GM19372 (cell line): ENCODE data around the gene MOCS3.
"Not testable (repeated sequence)": the region's sequence is repeated elsewhere in the genome, so short reads cannot be mapped to it uniquely, and the experiment has no call there.

Source experiments
- ATAC-seq: cut with Tn5 transposase; IDR thresholded peaks from one replicate; pipeline ENCODE4 v1.9.1; 2021; ENCODE audit warnings: mild to moderate bottlenecking, low read depth, moderate library complexity; ENCODE audit not compliant: unreplicated experiment

Gene MOCS3

DNA sequence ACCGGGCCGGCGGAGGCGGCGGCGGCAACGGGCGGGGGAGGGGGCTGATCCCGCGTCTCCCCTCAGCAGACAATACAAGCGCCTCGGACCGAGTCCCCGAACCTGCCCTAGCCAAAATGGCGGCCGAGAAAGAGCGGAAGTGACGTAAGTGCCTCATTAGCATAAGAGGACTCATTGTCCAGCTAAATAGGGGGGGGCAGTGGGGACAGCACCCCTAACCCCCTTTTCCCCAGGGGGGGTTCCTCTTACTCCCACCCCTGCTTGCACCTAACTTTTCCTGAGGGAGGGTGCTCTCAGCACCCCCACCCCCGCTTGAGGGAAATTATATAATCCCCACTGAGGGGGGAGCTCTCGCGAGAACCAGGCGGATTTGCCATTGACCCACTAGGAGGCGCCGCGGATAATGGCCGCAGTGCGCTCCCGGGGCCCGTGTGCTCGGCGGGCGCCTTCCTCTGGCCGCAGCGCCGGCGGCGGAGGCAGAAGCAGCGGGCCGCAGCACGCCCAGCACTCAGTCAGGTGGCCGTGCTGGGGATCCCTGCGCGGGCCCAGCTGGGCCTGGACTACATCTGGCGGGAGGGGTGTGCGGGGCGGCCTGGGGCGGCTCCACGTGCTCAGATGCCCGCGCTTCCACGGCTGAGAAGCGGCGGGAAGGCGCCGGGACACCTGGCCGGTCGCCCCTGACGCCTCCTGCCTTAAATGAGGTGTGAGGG lies 27.2 kb upstream of the MOCS3 start, which contains the start of gene ADNP:
Gene ADNP (minus strand): TSS at position 132 of the 710 bp plus-strand sequence. CDS start 27,441 bp downstream, outside the sequence.
- peak; percentile 65 for ATAC-seq

DNA sequence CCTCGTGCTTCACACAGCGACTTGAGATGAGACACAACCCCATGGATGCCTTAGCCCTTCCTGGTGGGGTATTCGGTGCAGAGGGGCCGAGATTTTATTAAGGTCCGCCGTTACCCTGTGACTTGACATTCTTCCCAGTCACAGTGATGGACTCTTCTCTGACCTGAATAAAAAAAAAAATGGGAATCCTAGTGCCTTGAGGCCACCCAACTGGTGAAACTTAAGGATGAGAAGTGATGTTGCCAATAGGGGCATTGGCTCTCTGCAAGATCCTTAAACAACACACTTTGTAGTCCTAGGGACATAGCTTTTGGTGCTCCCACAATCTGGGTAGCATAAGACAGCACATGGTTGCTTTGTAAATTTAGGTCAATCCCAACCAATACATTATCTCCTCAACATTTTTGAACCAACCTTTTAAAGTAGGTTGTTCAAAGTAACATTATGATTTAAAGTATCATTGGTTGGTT lies 26.6 kb upstream of the MOCS3 start:
- no peak for ATAC-seq

DNA sequence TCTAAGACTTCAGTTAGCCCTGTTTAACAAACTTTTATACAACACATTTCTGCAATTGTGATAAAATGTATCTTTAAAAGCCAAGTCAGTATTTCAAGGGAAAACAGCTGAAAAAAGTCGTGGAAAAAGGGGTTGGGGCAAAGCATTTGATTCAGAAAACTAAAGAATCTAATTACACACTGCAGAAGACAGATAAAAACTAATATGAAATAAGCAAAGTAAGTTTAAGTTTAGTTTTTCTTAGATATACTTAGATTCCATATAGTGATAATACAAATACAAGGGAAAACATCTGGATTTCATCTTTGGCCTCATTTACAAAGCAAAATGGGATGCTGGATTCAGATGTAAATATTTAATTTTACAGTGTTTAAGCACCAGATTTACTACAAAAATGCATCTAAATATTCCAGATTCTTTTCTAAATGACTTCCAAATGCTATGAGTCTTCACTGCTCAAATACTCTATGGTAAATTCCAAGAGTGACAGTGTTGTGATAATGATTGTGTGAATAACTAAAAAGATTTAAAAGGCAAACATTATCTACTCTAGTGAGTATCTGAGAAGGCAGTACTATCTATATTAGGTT lies 25.8 kb upstream of the MOCS3 start:
- no peak for ATAC-seq

DNA sequence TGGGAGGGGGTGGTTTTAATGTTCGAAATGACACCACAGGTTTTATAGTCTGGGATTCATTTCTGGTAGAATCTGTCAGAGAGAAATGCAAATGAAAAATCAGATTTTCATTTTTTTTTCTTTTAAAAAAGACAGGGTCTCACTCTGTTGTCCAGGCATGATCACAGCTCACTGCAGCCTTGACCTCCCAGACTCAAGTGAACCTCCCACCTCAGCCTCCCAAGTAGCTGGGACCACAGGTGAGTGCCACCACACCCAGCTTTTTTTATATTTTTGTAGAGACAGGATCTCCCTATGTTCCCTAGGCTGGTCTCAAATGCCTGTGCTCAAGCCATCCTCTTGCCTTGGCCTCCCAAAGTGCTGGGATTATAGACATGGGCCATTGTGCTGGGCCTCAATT lies 25.0 kb upstream of the MOCS3 start:
- no peak for ATAC-seq

DNA sequence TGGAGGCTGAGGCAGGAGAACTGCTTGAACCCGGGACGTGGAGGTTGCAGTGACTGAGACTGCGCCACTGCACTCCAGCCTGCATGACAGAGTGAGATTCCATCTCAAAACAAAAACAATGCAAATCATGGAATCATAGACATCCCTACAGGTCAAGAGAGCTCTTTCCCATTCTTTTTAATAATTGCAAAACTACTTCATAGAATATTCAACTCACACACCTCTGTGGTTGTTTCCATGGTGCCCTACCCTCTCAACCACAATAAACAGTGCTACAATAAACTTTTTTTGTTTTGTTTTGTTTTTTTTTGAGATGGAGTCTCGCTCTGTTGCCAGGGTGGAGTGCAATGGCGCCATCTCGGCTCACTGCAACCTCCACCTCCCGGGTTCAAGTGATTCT lies 15.5 kb upstream of the MOCS3 start:
- no peak for ATAC-seq

DNA sequence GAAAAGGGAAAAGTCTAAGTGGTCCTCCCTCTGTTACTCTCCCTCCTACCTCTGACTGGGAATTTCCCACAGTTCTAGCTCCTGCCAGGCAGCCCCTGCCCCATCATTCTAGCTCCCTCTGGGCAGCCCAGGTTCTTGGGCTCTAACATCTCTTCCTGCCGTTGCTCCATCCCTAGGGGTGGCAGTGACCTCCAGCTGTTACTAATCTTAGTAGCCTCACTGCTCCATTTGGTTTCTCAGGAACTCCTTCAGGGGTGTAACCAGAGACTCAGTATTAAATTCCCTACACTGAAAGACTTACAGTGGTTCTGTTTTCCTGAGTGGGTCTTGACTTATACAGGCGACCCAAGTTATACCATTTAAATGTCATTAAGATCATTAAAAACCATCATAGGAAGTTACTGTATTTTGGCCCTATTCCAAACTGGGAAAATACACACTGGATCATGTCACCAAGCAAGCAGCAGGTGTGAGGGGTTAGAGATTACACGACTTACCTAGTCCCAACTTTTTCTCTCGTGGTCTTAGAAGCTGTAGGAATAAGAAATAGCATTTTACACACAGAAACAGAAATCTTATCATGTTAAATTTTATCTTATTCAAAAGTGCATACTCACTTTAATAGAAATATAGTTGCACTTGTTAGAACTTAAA lies 10.4 kb upstream of the MOCS3 start:
- no peak for ATAC-seq

DNA sequence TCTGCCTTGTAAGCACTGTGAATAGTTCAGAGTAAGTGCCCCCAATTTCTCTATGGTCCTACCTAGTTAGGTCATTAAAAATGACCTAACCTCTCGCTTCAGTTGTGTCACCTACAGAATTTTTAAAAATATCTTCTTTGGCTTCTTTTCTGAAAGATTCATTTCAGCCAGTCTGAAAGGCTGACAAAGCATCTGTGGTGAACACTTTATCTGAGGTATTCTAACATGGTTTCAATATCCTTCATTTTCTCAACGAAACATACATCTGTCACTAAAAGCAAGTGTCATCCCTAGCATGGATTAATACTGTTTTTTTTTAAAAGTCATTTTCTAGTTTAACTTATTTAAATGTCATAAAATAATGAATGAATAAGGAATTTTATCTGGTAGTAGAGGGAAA lies 5.4 kb upstream of the MOCS3 start:
- ATAC-seq = no peak

DNA sequence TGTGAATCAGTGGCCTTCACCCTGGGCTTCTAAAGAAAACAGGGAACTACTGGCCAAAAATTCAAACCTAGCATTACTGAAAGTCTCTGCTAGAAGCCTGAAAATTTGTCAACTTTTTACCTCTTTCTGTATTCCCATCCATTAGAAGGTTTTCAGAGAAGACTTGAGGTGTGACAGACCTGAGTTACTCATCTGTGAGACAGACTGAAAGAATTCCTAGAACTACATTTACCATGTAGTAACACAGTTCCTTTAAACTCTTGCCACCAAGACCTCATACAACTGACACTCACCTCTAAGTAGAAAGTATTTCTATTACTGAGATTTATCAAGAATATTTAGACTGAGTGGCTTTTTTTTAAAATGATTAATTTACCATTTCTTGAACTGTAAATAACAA lies 4.8 kb upstream of the MOCS3 start:
- ATAC-seq = no peak

DNA sequence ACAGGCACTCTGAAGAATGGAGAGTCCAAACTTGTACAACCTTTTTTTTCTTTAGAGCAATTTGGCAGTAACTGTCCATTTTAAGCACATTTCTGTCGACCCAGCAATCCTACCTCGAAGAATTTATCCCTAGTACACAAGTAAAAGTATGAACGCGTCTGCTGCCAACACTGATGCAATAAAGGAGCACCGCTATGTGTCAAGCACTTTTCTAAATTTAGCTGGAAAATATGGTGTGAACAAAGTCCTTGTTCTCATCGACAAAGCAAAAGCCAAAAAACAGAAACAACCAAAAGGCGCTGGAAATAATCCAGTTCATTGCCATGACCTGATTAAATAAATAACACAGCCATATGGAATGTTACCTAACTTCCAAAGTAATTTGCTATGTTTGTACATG lies 1.3 kb upstream of the MOCS3 start:
- ATAC-seq = no peak

DNA sequence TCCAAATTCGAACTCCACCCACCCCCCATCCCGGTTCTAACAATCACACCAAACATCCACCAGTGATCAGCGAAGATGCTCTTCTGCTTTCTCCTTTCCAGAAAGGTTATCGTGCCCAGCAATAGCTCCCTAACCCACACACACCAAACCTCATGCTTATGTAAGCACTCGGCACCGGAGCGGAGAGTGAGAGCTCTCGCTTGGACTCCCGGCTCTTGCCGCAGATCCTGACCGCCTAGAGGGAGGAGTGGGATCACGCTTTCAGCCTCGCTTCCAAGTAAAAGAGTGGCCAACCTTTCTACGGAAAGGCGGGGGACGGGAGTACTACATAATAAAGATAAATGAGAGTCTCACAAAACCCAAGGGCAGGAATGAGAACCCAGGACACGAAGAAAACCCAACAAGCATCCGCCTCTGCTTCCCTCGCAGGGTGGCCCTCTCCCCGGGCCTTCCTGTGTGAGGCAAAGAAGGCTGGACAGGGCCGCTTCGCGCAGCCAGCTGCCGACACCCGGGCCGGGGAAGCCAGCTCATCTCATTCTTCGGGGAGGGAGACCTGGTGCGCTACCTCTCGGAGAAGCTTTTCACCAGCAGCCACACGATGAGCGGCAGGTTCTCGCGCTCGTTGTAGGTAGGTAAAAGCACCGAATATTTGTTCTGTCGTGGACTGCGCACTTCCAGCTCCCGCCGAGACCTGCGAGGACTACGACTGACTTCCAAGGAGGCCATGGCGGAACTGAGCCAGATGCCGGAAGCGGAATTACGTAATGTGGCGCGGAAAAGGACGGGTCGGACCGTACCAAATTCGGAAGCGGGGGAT lies 612 bp upstream of the MOCS3 start, which contains the start of gene DPM1:
Gene DPM1 (minus strand): TSS at position 735 of the 817 bp plus-strand sequence. CDS start 9 bp downstream, at position 726.
- ATAC-seq = peak; percentile 78

DNA sequence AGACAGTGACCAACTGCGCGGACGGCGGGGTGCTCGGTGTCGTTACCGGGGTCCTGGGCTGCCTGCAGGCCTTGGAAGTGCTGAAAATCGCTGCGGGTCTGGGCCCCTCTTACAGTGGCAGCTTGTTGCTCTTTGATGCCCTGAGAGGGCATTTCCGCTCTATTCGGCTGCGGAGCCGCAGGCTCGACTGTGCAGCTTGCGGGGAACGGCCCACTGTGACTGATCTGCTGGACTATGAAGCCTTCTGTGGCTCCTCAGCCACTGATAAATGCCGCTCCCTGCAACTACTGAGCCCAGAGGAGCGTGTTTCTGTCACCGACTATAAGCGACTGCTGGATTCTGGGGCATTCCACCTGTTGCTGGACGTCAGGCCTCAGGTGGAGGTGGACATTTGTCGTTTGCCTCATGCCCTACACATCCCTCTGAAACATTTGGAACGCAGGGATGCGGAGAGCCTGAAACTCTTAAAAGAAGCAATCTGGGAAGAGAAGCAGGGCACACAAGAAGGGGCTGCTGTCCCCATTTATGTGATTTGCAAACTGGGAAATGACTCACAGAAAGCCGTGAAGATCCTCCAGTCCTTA lies 1.0 kb downstream of the MOCS3 start:
- ATAC-seq = no peak

DNA sequence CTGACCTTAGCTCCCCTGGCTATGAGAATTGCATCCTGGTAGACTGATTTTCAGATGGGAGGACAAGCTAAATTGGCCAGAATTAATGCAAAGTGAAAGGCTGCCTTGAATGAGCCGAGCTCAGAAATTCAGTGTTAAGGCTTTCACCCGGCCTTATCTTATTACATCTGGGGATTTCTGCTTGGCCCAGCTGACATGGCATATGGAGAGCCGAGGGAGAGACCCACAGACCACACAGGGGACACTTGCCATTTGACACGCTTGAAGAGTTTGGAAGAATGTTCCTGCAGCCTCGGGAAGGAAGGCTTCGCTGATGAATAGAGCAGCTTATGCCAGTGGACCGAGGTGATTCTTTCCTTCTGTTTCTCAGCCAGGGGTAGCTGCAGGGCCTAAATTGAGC lies 9.0 kb downstream of the MOCS3 start:
- no peak for ATAC-seq

DNA sequence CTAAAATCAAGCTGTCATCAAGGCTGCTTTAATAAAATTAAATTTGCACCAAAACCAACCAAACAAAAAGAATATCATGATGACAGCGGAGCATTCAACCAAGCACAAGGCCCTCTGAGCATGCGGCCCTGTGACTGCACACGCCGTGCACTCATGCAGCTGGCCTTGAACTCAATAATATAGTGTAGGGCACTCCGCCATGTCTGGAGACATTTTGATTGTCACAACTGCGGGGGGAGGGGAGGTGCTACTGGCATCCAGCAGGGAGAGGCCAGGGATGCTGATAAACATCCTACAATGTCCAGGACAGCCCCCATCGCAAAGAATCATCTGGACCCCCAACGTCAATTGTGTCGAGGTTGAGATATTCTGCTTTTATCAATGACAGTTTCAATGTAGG lies 9.7 kb downstream of the MOCS3 start:
- no peak for ATAC-seq

DNA sequence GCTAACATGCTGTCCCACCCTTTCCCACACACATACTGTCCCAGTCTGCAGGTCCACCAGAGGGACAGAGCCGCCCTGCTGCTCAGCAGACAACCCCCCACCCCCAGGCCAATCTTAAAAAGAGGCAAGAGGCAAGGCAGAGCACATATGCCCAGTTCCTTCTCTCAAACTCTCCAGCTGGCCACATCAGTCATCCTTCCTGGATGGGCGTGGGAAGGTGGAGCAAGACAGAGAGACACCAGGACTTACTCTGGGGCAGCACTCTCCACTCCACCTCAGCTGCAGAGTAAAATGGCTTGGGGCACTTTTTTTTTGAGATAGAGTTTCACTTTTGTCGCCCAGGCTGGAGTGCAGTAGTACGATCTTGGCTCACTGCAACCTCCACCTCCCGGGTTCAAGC lies 10.8 kb downstream of the MOCS3 start:
- no peak for ATAC-seq

DNA sequence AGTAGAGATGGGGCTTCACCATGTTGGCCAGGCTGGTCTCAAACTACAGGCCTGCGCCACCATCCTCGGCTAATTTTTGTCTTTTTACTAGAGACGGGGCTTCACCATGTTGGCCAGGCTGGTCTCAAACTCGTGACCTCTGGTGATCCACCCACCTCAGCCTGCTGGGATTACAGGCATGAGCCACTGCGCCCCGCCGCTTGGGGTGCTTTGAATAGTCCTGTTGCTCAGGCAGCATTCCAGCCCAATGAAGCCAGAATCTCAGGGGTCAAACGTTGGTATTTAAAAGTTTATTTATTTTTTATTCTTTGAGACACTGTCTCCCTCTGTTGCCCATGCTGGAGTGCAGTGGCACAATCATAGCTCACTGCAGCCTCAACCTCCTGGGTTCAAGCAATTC lies 11.3 kb downstream of the MOCS3 start:
- no peak for ATAC-seq

DNA sequence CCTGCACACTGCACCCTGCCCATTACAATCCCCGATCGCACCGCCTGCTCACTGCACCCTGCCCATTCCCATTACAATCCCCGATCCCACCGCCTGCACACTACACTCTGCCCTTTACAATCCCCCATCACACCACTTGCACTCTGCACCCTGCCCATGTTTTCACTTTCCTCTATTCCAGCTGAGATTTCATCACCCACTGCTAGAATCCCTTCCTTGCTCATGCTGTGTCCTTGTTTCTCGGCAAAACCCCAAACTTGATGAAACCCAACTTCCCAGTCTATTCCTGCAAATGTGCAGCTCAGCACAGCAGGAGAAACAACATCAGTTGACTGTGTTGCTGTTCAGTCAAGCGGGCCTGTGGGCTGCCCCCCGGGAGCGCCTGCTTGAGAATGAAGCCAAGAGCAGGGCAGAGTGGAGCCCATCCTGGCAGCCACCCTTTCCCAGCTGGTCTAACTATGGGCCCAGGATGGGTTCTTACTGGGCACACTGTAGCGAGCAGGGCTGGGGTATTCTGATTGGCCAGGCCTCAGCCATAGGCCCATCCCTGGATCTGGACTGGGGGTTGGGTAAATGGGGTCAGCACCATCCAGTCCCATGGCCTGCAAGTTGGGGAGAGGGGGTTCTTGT lies 17.2 kb downstream of the MOCS3 start:
- ATAC-seq = no peak

DNA sequence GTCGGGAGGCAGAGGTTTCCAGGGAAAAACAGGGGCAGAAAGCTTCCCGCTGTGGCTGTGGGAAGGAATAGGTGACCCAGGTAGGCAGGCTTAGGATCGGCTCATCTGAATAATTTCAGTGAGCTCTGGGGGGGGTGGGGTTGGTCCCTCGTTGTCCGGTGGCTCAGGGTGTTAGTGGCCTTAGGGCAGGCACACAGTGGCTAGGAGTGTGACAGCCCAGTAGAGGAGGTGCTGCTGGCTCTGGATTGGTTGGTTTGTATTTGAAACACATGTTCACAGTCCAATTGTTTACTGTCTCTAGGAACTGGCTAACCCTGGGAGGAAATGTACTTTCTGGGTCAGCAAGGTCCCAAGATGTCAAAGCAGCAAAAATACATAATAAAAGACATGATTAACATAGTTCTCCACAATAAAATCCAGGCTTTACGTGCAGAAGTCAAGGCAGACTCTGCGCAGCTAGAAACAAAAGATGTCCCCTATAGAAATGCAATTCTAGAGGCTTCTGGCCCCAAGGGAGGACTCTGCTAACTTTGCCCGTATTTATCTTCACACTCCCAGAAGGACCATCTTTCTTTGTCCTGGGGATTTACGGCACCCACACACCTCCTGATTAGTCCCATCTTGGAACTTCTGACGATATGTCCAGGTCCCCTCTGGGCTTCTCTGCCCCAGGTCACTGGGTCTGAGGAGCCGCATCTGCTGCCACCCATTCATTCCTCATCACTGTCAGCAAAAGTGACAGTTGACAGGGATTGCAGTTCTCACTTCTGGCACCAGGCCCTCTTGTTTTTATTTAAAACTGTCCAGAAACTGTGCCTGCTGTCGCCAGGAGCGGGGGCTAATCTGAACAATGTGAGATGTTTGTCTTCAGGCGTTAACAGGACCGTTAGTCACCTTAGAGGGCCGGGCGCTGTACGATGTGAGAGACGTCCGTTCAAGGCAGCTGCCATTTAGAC lies 18.7 kb downstream of the MOCS3 start:
- ATAC-seq = no peak

DNA sequence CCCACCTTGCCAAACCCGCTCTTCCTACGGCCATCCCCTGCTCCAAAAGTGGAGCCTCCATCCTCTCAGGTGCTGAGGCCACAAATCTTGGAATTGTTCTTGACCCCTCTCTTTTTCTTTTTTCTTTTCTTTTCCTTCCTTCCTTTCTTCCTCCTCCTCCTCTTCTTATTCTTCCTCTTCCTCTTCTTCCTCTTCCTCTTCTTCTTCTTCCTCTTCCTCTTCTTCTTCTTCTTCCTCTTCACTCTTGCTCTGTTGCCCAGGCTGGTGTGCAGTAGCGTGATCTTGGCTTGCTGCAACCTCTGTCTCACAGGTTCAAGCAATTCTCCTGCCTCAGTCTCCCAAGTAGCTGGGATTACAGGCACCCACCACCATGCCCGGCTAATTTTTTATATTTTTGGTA lies 19.9 kb downstream of the MOCS3 start:
- not testable (repeated sequence) for ATAC-seq
